ENCODE results near the gene PROKR1. TPM values are rescaled to one million over a fixed set of nuclear protein-coding genes. Genes with fewer than 3 reads are reported as not detected.

PROKR1 gene
- total RNA-seq, 4 donors from 2014 or later: not detected

- H3K4me3 ChIP-seq: no peak overlapping the region
- TF ChIP-seq, protein P1, sequence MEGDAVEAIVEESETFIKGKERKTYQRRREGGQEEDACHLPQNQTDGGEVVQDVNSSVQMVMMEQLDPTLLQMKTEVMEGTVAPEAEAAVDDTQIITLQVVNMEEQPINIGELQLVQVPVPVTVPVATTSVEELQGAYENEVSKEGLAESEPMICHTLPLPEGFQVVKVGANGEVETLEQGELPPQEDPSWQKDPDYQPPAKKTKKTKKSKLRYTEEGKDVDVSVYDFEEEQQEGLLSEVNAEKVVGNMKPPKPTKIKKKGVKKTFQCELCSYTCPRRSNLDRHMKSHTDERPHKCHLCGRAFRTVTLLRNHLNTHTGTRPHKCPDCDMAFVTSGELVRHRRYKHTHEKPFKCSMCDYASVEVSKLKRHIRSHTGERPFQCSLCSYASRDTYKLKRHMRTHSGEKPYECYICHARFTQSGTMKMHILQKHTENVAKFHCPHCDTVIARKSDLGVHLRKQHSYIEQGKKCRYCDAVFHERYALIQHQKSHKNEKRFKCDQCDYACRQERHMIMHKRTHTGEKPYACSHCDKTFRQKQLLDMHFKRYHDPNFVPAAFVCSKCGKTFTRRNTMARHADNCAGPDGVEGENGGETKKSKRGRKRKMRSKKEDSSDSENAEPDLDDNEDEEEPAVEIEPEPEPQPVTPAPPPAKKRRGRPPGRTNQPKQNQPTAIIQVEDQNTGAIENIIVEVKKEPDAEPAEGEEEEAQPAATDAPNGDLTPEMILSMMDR (IDR thresholded peaks at IDR 0.05): no peak
- no peak for TF ChIP-seq POLR2A (IDR thresholded peaks at IDR 0.05)
- intact Hi-C loops (cut with DNase I): no loop called here
- no peak overlapping the region for H3K27ac ChIP-seq
- DNase-seq: no peak
- H3K36me3 ChIP-seq: no peaks in the 10 kb centered on the region
- no peaks in the 10 kb centered on the region for H3K9me3 ChIP-seq
- peaks cover 0 to 14% (median 0%) of the 10 kb centered on the region in 4 donors for H3K27me3 ChIP-seq
- H3K4me1 ChIP-seq: peaks cover 0 to 3% (median 0%) of the 10 kb centered on the region in 3 donors
- 52 to 74% methylated on average over 8 to 9 of the region's 9 CpGs for WGBS, 2 donors
Measured at GRCh38 chr2:68653034-68653433, 9.7 kb downstream of the PROKR1 start.

DNA sequence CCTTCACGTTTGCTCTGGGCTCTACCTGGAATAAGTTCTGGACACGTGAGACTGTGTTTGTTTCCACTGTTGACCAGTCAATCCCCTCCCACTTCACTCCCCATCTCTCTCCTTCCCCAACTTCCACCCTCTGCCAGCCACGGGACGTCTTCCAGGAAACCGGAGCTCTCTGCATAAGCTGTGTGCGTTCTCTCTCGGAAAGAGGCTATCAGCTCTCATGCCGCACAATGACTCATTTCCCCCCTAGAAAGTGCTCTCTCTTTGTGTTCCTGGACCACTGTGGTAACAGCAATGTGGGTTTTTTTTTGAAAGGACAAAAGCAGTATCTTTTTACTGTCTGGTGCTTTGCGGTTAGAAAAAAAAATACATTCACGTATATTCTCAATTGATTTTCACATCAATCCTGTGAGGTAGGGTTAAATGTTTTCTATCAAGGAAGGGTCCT lies 10.2 kb downstream of the PROKR1 start:
- Histone ChIP-seq H3K9me3 (no peaks in the 10 kb centered on the region), H3K4me3 (no peak overlapping the region), H3K27me3 (peaks cover 0 to 9% (median 0%) of the 10 kb centered on the region in 4 donors), H3K4me1 (peaks cover 0 to 3% (median 0%) of the 10 kb centered on the region in 3 donors), H3K27ac (no peak overlapping the region), H3K36me3 (no peaks in the 10 kb centered on the region)
- DNase-seq: no peak
- intact Hi-C loops (cut with DNase I): no loop called here
- WGBS, 2 donors: 34 to 35% methylated on average over 10 of the region's 10 CpGs
- TF ChIP-seq POLR2A (IDR thresholded peaks at IDR 0.05): no peak
- TF ChIP-seq, protein P1 (IDR thresholded peaks at IDR 0.05): no peak

DNA sequence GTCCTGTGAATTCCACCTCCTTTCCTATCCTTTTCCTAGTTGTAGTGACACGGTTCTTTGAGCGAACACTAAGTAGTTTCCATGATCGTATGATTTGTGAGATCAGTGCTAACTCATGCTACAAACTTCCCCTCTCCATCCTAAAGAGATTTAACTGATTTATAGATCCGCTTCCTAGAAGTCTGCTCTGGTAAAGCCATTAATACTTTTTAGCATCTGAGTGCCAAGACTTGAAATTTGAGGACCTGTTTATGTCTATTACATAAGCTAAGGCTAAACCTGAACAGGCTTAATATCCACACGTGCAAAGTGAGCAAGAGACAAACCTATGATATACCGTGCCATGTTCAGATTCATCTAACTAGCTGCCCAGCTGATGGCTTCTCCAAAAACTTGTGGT lies 14.9 kb downstream of the PROKR1 start:
- intact Hi-C loops (cut with DNase I): no loop called here
- WGBS, 2 donors: 64 to 69% methylated on average over 6 of the region's 6 CpGs
- TF ChIP-seq, protein P1 (IDR thresholded peaks at IDR 0.05): no peak
- no peak for TF ChIP-seq POLR2A (IDR thresholded peaks at IDR 0.05)

GRCh38 chr2:68659081-68659480 lies 15.7 kb downstream of the PROKR1 start:
- TF ChIP-seq, protein P1 (IDR thresholded peaks at IDR 0.05): no peak
- TF ChIP-seq POLR2A (IDR thresholded peaks at IDR 0.05): no peak
- DNase-seq: no peak
- Histone ChIP-seq H3K36me3 (no peaks in the 10 kb centered on the region), H3K4me3 (no peak overlapping the region), H3K9me3 (no peaks in the 10 kb centered on the region), H3K27ac (no peak overlapping the region), H3K27me3 (no peaks in the 10 kb centered on the region), H3K4me1 (peaks cover 0 to 1% (median 0%) of the 10 kb centered on the region in 3 donors)
- intact Hi-C loops (cut with DNase I): no loop called here

More for the DNA sequence above, 14.9 kb downstream of the PROKR1 start:
- Histone ChIP-seq H3K4me3 (no peak overlapping the region), H3K4me1 (peaks cover 0 to 3% (median 0%) of the 10 kb centered on the region in 3 donors), H3K27me3 (no peaks in the 10 kb centered on the region), H3K9me3 (no peaks in the 10 kb centered on the region), H3K36me3 (no peaks in the 10 kb centered on the region), H3K27ac (no peak overlapping the region)
- DNase-seq: no peak

DNA sequence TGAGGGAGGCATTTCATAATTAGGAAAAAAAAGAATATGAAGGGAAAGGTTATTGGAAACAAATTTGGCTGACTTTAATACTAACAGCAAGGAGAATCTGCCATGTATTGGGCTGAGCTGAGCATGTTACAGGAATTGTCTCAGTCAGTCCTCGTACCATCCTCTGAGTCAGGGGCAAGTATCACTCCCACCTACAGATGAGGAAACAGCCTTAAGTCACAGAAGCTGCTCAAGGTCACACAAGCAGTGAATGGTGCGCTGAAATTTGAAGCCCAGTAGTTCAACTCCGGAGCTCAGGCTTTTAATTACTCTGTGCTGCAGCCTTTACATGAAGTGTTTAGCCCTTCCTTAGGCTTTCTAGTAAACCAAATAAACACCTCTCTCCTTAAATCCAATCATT lies 17.3 kb downstream of the PROKR1 start:
- Histone ChIP-seq H3K4me3 (no peak overlapping the region), H3K27me3 (no peaks in the 10 kb centered on the region), H3K9me3 (no peaks in the 10 kb centered on the region), H3K36me3 (no peaks in the 10 kb centered on the region), H3K27ac (no peak overlapping the region), H3K4me1 (no peaks in the 10 kb centered on the region)
- 57 to 69% methylated on average over 3 of the region's 3 CpGs for WGBS, 2 donors
- intact Hi-C loops (cut with DNase I): no loop called here
- TF ChIP-seq POLR2A (IDR thresholded peaks at IDR 0.05): no peak
- TF ChIP-seq, protein P1 (IDR thresholded peaks at IDR 0.05): no peak
- DNase-seq: no peak

Measured in esophagus squamous epithelium (tissue), 5 donors.